K562 (cell line): Measurements from ENCODE around the gene SIAE. TPM values are rescaled to one million over a fixed set of nuclear protein-coding genes. Genes with fewer than 3 reads are reported as not detected.
A peak's percentile ranks its signal among the peaks of the same experiment; 100 is the strongest.

ENCODE experiments used
- EP300 ChIP-seq: IDR thresholded peaks from 2 replicates; pipeline ENCODE4 v1.6.1; 2012; ENCODE audit warnings: low read length, improper control_type of control experiment
- HDAC1 ChIP-seq, 2 experiments: fragments of 450-650 bp; IDR thresholded peaks; 2 replicates each; pipeline ENCODE4 v1.6.1; 2016 to 2017; ENCODE audit warnings: inconsistent platforms in 1 of 2, mild to moderate bottlenecking in 1 of 2, moderate library complexity in 1 of 2
- MAZ ChIP-seq, 2 experiments: fragments of 450-650 bp in 1 of 2; sonication (generic) in 1 of 2; formaldehyde crosslinking; IDR thresholded peaks in 1 of 2; conservative IDR thresholded peaks in 1 of 2; 2 replicates each; pipeline versions ENCODE4 v1.4.0 to v1.5.0; 2020; ENCODE audit warnings: mild to moderate bottlenecking in 1 of 2, missing genetic modification reagents in 1 of 2
- MCM3 ChIP-seq: fragments of 450-650 bp; IDR thresholded peaks from 2 replicates; pipeline ENCODE4 v1.6.1; 2016
- MTA3 ChIP-seq: fragments of 450-650 bp; formaldehyde crosslinking; IDR thresholded peaks from 2 replicates; pipeline ENCODE4 v1.6.1; 2017; ENCODE audit warnings: mild to moderate bottlenecking, borderline replicate concordance
- NFIC ChIP-seq: fragments of 450-650 bp; IDR thresholded peaks from 2 replicates; pipeline ENCODE4 v1.6.1; 2017; ENCODE audit warnings: mild to moderate bottlenecking, inconsistent platforms
- POLR2AphosphoS5 ChIP-seq: IDR thresholded peaks from 2 replicates; pipeline ENCODE4 v1.6.1; 2011; ENCODE audit warnings: mild to moderate bottlenecking, low read depth, low read length, moderate library complexity; ENCODE audit not compliant: control insufficient read depth, insufficient read depth
- POLR2B ChIP-seq: fragments of 450-650 bp; IDR thresholded peaks from 2 replicates; pipeline ENCODE4 v1.6.1; 2018; ENCODE audit warnings: low read depth; ENCODE audit not compliant: partially characterized antibody
- TCF7L2 ChIP-seq: fragments of 150-350 bp; IDR thresholded peaks from 2 replicates; pipeline ENCODE4 v1.6.1; 2016; ENCODE audit warnings: low read depth, mild to moderate bottlenecking, low read length, moderate library complexity
- ZBTB7A ChIP-seq: IDR thresholded peaks from 2 replicates; pipeline ENCODE4 v1.6.1; 2011; ENCODE audit warnings: low read depth, mild to moderate bottlenecking, low read length, moderate library complexity, borderline replicate concordance; ENCODE audit not compliant: control insufficient read depth
- ZNF407 ChIP-seq: fragments of 450-650 bp; IDR thresholded peaks from 2 replicates; pipeline ENCODE4 v1.6.1; 2016; ENCODE audit warnings: low read depth
- ZNF445 ChIP-seq: fragments of 250-450 bp; sonication (Bioruptor Pico); IDR thresholded peaks from 2 replicates; pipeline ENCODE4 v1.4.0; 2020; ENCODE audit warnings: low read depth, mild to moderate bottlenecking, moderate library complexity
- ZNF655 ChIP-seq: fragments of 250-450 bp; sonication (Bioruptor Pico); IDR thresholded peaks from 2 replicates; pipeline ENCODE4 v1.5.0; 2021
- polyA plus RNA-seq, 8 experiments: library from polyadenylated mRNA; depleted of rRNA in 4 of 8; stranded (reverse) in 5 of 8; unstranded in 3 of 8; fragments of >200 nt; fragmentation: Nextera tagmentation in 2 of 8; fragmentation: Illumina TruSeq in 1 of 8; extraction: Ambion mirVana in 2 of 8; extraction: Trizol in 1 of 8; gene quantifications; 2 replicates each; pipeline versions ENCODE4 v1.2.1 to v1.2.3, GENCODE V29; 2011 to 2014; ENCODE audit warnings: inconsistent platforms in 1 of 8, missing spikeins in 1 of 8
- total RNA-seq, 7 experiments: library from RNA; depleted of rRNA in 6 of 7; stranded (reverse); fragments of >200 nt in 6 of 7; fragmentation: Illumina TruSeq in 2 of 7; extraction: Trizol in 2 of 7; gene quantifications; 2 replicates each; pipeline versions ENCODE4 v1.2.1 to v1.2.3, GENCODE V29; 2011 to 2021; ENCODE audit warnings: low replicate concordance in 1 of 7

Gene SIAE
- total and polyA plus RNA-seq, 9 of the 15 experiments (the other 6 are each of a cell fraction or from before 2014, with no cell fraction given), result 0.89 to 9.6 (median 3.7) TPM

GRCh38 chr11:124673333-124674167 lies at the start of gene SIAE, which contains the start of gene SPA17 (continued):
- peak in 1 of 2 experiments; percentile 67; a peak in 3 of 4 replicates for TF ChIP-seq MAZ (CRISPR knock-in tag; conservative IDR thresholded peaks at IDR 0.05 in 1 of 2, IDR thresholded peaks at IDR 0.05 in 1 of 2)
- TF ChIP-seq POLR2AphosphoS5, result peak; percentile 76
- TF ChIP-seq EP300, result peak; percentile 41; the same call in 1 of the 2 replicates
- TF ChIP-seq TCF7L2, result peak; percentile 50; the same call in 1 of the 2 replicates
- TF ChIP-seq ZBTB7A, result peak; percentile 75; the same call in 1 of the 2 replicates
- no peak for TF ChIP-seq HDAC1 (IDR thresholded peaks at IDR 0.05)
- TF ChIP-seq ZNF655, result no peak
- no peak for TF ChIP-seq MCM3
- peak; percentile 95 for TF ChIP-seq ZNF407
- TF ChIP-seq NFIC, result no peak
- peak; percentile 96 for TF ChIP-seq MTA3
- peak; percentile 63 for TF ChIP-seq POLR2B
- TF ChIP-seq ZNF445 (CRISPR knock-in tag), result no peak
